C4-2B (cell line): Measurements from ENCODE around the gene GLCE.

Experiments
- ZFX ChIP-seq: fragments of 450-650 bp; IDR thresholded peaks from 2 replicates; pipeline ENCODE4 v1.6.1; 2017
- TF ChIP-seq, protein P1 (sequence below): fragments of 450-650 bp; conservative IDR thresholded peaks from 2 replicates; pipeline ENCODE4 v1.5.1; 2017; ENCODE audit warnings: mild to moderate bottlenecking

DNA sequence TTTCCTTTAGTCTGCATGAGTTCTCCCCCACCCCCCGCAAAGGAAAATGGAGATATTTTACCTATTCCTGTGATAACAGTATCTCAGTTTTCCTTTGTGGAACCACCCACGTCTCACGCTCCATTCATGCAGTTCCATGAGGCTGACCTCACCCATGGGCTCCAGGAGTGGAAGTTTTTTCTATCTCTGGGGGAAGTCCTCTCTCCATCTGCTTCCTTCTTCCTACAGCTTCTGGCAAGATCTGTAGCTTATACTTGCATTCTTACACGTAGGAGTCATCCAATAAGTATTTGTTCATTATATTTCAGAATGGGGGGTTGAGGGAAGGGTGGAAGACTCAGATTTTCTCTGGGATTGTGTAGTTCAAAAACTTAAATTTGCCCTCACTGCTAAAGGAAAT lies 5.8 kb upstream of the GLCE start:
- TF ChIP-seq, protein P1, sequence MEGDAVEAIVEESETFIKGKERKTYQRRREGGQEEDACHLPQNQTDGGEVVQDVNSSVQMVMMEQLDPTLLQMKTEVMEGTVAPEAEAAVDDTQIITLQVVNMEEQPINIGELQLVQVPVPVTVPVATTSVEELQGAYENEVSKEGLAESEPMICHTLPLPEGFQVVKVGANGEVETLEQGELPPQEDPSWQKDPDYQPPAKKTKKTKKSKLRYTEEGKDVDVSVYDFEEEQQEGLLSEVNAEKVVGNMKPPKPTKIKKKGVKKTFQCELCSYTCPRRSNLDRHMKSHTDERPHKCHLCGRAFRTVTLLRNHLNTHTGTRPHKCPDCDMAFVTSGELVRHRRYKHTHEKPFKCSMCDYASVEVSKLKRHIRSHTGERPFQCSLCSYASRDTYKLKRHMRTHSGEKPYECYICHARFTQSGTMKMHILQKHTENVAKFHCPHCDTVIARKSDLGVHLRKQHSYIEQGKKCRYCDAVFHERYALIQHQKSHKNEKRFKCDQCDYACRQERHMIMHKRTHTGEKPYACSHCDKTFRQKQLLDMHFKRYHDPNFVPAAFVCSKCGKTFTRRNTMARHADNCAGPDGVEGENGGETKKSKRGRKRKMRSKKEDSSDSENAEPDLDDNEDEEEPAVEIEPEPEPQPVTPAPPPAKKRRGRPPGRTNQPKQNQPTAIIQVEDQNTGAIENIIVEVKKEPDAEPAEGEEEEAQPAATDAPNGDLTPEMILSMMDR = no peak
- TF ChIP-seq ZFX = no peak
